HepG2 (cell line): ENCODE measurements around the gene KRT33A. TPM values are rescaled to one million over a fixed set of nuclear protein-coding genes. Genes with fewer than 3 reads are reported as not detected.

ENCODE experiments used
- ATAC-seq: fragments of 200-7000 bp; cut with Tn5 transposase; 3 replicates; pipeline ENCODE4 v1.9.1; 2020; ENCODE audit warnings: mild to moderate bottlenecking, moderate library complexity
- BruUV-seq: library from RNA; stranded (reverse); fragments of 400-500 nt; replicated peaks from 2 replicates; lab custom pipeline; 2021; lab: Mats Ljungman, UMichigan
- CTCF ChIA-PET: fragments of 300-600 bp; formaldehyde crosslinking; extraction: SDS; loops from one replicate; lab custom pipeline; 2021; ENCODE audit warnings: low total read pairs, inconsistent platforms, low intra/inter-chr PET ratio; lab: Yijun Ruan, JAX
- POLR2A ChIA-PET: fragments of 350-600 bp; sonication (Branson Sonifier 250); formaldehyde crosslinking; loops from one replicate; lab custom pipeline; 2020; ENCODE audit warnings: antibody characterized with exemption, inconsistent platforms; lab: Yijun Ruan, JAX
- DNase-seq: peaks from one replicate; pipeline ENCODE4 v3.0.0-alpha.2; 2015; ENCODE audit warnings: low spot score
- FAIRE-seq: peaks from 3 replicates; lab custom pipeline; 2011; peaks lifted over from hg19 to GRCh38; lab: Jason Lieb, UNC
- H2AFZ ChIP-seq: one replicate; pipeline ENCODE4 v1.6.1; 2011; ENCODE audit warnings: low read length, inconsistent platforms
- H3K27ac ChIP-seq: fragments of 300-600 bp; 3 replicates; pipeline ENCODE4 v1.8.0; 2011; ENCODE audit warnings: mixed run types, mild to moderate bottlenecking, mixed read lengths, low read length, inconsistent platforms; ENCODE audit not compliant: insufficient read depth; ENCODE audit errors: extremely low read length
- H3K27me3 ChIP-seq, 2 experiments: fragments of 200-600 bp in 1 of 2; 2 replicates in 1 of 2; 3 replicates in 1 of 2; pipeline versions ENCODE4 v1.6.0 to v1.8.0; 2011; ENCODE audit warnings: low read length in 2 of 2, mild to moderate bottlenecking in 2 of 2, moderate library complexity in 2 of 2, inconsistent platforms in 1 of 2; ENCODE audit not compliant: insufficient read depth in 2 of 2, control insufficient read depth in 1 of 2
- H3K36me3 ChIP-seq, 2 experiments: fragments of 200-600 bp in 1 of 2; replicated peaks in 1 of 2; 2 replicates in 1 of 2; 3 replicates in 1 of 2; pipeline versions ENCODE4 v1.5.1 to v1.8.0; 2011; ENCODE audit warnings: low read length in 2 of 2, inconsistent platforms in 1 of 2; ENCODE audit not compliant: insufficient read depth in 2 of 2, control insufficient read depth in 1 of 2
- H3K4me1 ChIP-seq: 2 replicates; pipeline ENCODE4 v1.5.1; 2012; ENCODE audit warnings: low read length, inconsistent platforms; ENCODE audit not compliant: insufficient read depth
- H3K4me2 ChIP-seq: 2 replicates; pipeline ENCODE4 v1.6.0; 2011; ENCODE audit warnings: low read depth, low read length, inconsistent platforms
- H3K4me3 ChIP-seq, 3 experiments: fragments of 200-600 bp in 1 of 3; sonication (generic), shearing (Covaris generic) in 1 of 3; replicated peaks in 1 of 3; 2 replicates each; pipeline ENCODE4 v1.5.1; 2011 to 2016; ENCODE audit warnings: low read length in 3 of 3, inconsistent platforms in 2 of 3, low read depth in 2 of 3, mild to moderate bottlenecking in 2 of 3, control low read depth in 1 of 3, mixed read lengths in 1 of 3; ENCODE audit not compliant: insufficient read depth in 1 of 3
- H3K79me2 ChIP-seq: one replicate; pipeline ENCODE4 v1.6.1; 2011; ENCODE audit warnings: low read length, inconsistent platforms; ENCODE audit not compliant: insufficient read depth
- H3K9ac ChIP-seq: 2 replicates; pipeline ENCODE4 v1.6.0; 2011; ENCODE audit warnings: mild to moderate bottlenecking, low read depth, low read length, inconsistent platforms; ENCODE audit not compliant: insufficient read depth
- H3K9me3 ChIP-seq: 2 replicates; pipeline ENCODE4 v1.5.1; 2012; ENCODE audit warnings: mild to moderate bottlenecking, low read length
- H4K20me1 ChIP-seq: 2 replicates; pipeline ENCODE4 v1.6.0; 2011; ENCODE audit warnings: inconsistent platforms, mild to moderate bottlenecking, low read length, moderate library complexity; ENCODE audit not compliant: insufficient read depth
- AGO2 ChIP-seq: fragments of 200-400 bp; formaldehyde crosslinking; optimal IDR thresholded peaks from 2 replicates; pipeline ENCODE3; 2017; ENCODE audit warnings: mild to moderate bottlenecking, low read depth, low read length, moderate library complexity
- ARID3A ChIP-seq: IDR thresholded peaks from 2 replicates; pipeline ENCODE4 v1.6.1; 2012; ENCODE audit warnings: low read depth, low read length, improper control_type of control experiment
- BCL3 ChIP-seq: sonication (generic); formaldehyde crosslinking; IDR thresholded peaks from 2 replicates; pipeline ENCODE4 v1.5.1; 2020; ENCODE audit warnings: mild to moderate bottlenecking, missing genetic modification reagents, moderate library complexity
- CHD4 ChIP-seq: fragments of 200-600 bp; sonication (generic); IDR thresholded peaks from 2 replicates; pipeline ENCODE4 v1.7.0; 2017; ENCODE audit warnings: mild to moderate bottlenecking, low read length, borderline replicate concordance
- HNF1A ChIP-seq, 2 experiments: sonication (generic) in 1 of 2; formaldehyde crosslinking in 1 of 2; IDR thresholded peaks; 2 replicates each; pipeline versions ENCODE4 v1.4.0 to v1.6.1; 2016 to 2020; ENCODE audit warnings: borderline replicate concordance in 1 of 2, low read depth in 1 of 2, mild to moderate bottlenecking in 1 of 2, missing genetic modification reagents in 1 of 2
- HNRNPL ChIP-seq: fragments of 200-400 bp; formaldehyde crosslinking; IDR thresholded peaks from 2 replicates; pipeline ENCODE4 v1.6.1; 2017; ENCODE audit warnings: mild to moderate bottlenecking, low read depth, low read length
- MAX ChIP-seq: IDR thresholded peaks from 2 replicates; pipeline ENCODE4 v1.6.1; 2012; ENCODE audit warnings: inconsistent platforms
- MNT ChIP-seq: fragments of 450-650 bp; IDR thresholded peaks from 2 replicates; pipeline ENCODE4 v1.6.1; 2016
- PAF1 ChIP-seq: IDR thresholded peaks from 2 replicates; pipeline ENCODE4 v1.6.1; 2016; ENCODE audit warnings: missing genetic modification reagents, missing compliant biosample characterization
- PAX8 ChIP-seq: sonication (generic); formaldehyde crosslinking; IDR thresholded peaks from 2 replicates; pipeline ENCODE4 v1.8.0; 2022; ENCODE audit warnings: mild to moderate bottlenecking, missing genetic modification reagents, borderline replicate concordance
- TAF1 ChIP-seq: sonication (generic); formaldehyde crosslinking; IDR thresholded peaks from 2 replicates; pipeline ENCODE4 v1.4.0; 2020; ENCODE audit warnings: missing genetic modification reagents
- TAF15 ChIP-seq: fragments of 200-400 bp; formaldehyde crosslinking; IDR thresholded peaks from one replicate; pipeline ENCODE4 v1.6.1; 2018; ENCODE audit warnings: mild to moderate bottlenecking, low read depth, low read length; ENCODE audit not compliant: poor library complexity, severe bottlenecking
- ZFP36 ChIP-seq: fragments of 150-350 bp; IDR thresholded peaks from 2 replicates; pipeline ENCODE4 v1.6.1; 2018; ENCODE audit warnings: borderline replicate concordance, low read length, low read depth; ENCODE audit not compliant: partially characterized antibody
- ZNF235 ChIP-seq: sonication (generic); formaldehyde crosslinking; IDR thresholded peaks from 2 replicates; pipeline ENCODE4 v1.8.1; 2023; ENCODE audit warnings: mild to moderate bottlenecking, missing genetic modification reagents, borderline replicate concordance
- ZNF34 ChIP-seq: sonication (generic); formaldehyde crosslinking; IDR thresholded peaks from 2 replicates; pipeline ENCODE4 v1.4.0; 2020; ENCODE audit warnings: mild to moderate bottlenecking, missing genetic modification reagents, borderline replicate concordance
- ZNF546 ChIP-seq: sonication (generic); formaldehyde crosslinking; conservative IDR thresholded peaks from 2 replicates; pipeline ENCODE4 v1.8.1; 2023; ENCODE audit warnings: mild to moderate bottlenecking, missing genetic modification reagents
- WGBS: methylation state at CpG from one replicate; pipeline ENCODE4 v1.1.6; 2017; ENCODE audit warnings: low lambda C conversion rate; 5-methylcytosine and 5-hydroxymethylcytosine counted together
- in situ Hi-C: cut with HindIII; loops from 2 replicates; pipeline ENCODE4 v1.10.0; 2017; ENCODE audit warnings: low pct_unique_long_range_greater_than_20kb; ENCODE audit not compliant: extremely low pct_ligation_motif_present
- intact Hi-C: fragments of 100-400 bp; cut with micrococcal nuclease; formaldehyde crosslinking; loops from one replicate; pipeline ENCODE4 v1.10.0; 2022; ENCODE audit not compliant: unreplicated experiment
- polyA plus RNA-seq, 8 experiments: library from polyadenylated mRNA; depleted of rRNA in 3 of 8; stranded (reverse) in 7 of 8; unstranded in 1 of 8; fragments of >200 nt; fragmentation: Illumina TruSeq in 4 of 8; extraction: Trizol in 4 of 8; gene quantifications; 2 replicates each; pipeline versions ENCODE4 v1.2.1 to v1.2.3, GENCODE V29; 2011 to 2016; ENCODE audit warnings: low read depth in 4 of 8, missing spikeins in 1 of 8, mixed read lengths in 1 of 8; ENCODE audit not compliant: insufficient read depth in 1 of 8
- total RNA-seq, 5 experiments: library from RNA; depleted of rRNA; stranded (reverse); fragments of >200 nt; fragmentation: Illumina TruSeq; extraction: Trizol; gene quantifications; 2 replicates each; pipeline ENCODE4 v1.2.3, GENCODE V29; 2016; ENCODE audit warnings: low read depth in 1 of 5

The KRT33A gene
- total and polyA plus RNA-seq, 2 of the 13 experiments (the other 11 are each of a cell fraction or from before 2014, with no cell fraction given), result not detected

- WGBS, result 0% methylated on average over 2 of the region's 2 CpGs
- H3K9me3 ChIP-seq, result peaks cover 10% of the 10 kb centered on the region; the same call in 1 of the 2 replicates
- H3K4me1 ChIP-seq, result no peaks in the 10 kb centered on the region
- no peak overlapping the region for H3K4me2 ChIP-seq
- in situ Hi-C loops, result no loop called here
- CTCF ChIA-PET, result no interaction called here
- DNase-seq (no peak), FAIRE-seq (no peak), ATAC-seq (no peak)
- H4K20me1 ChIP-seq, result no peaks in the 10 kb centered on the region
- no peaks in the 10 kb centered on the region for H3K36me3 ChIP-seq
- H3K79me2 ChIP-seq, result no peaks in the 10 kb centered on the region
- H3K4me3 ChIP-seq, result no peak overlapping the region
- intact Hi-C loops, result no loop called here
- no peak overlapping the region for H2AFZ ChIP-seq
- no peak overlapping the region for H3K9ac ChIP-seq
- H3K27ac ChIP-seq, result no peak overlapping the region
- POLR2A ChIA-PET, result no interaction called here
- peaks cover 2 to 24% of the 10 kb centered on the region in 2 experiments; a peak in 3 of 5 replicates for H3K27me3 ChIP-seq
- no TSS peak for BruUV-seq
- TF ChIP-seq ZNF546 (no peak), MAX (no peak), PAX8 (CRISPR knock-in tag) (no peak), BCL3 (no peak), HNRNPL (no peak), MNT (no peak), AGO2 (no peak), TAF1 (CRISPR knock-in tag) (no peak), CHD4 (no peak), TAF15 (no peak), ZNF34 (CRISPR knock-in tag) (no peak), ARID3A (no peak), HNF1A (IDR thresholded peaks at IDR 0.05; ENCODE audit: low read depth) (no peak), HNF1A (CRISPR knock-in tag; IDR thresholded peaks at IDR 0.05; ENCODE audit: borderline replicate concordance) (no peak), PAF1 (no peak), ZFP36 (no peak), ZNF235 (CRISPR knock-in tag) (no peak)
These were observed 32.4 kb downstream of the KRT33A start for GRCh38 chr17:41318231-41318630.
